HepG2 (cell line): ENCODE measurements around the gene ACSS3. TPM values are rescaled to one million over a fixed set of nuclear protein-coding genes. Genes with fewer than 3 reads are reported as not detected.
A peak's percentile ranks its signal among the peaks of the same experiment; 100 is the strongest.

Experiments
- AHDC1 ChIP-seq: sonication (generic); formaldehyde crosslinking; IDR thresholded peaks from 2 replicates; pipeline ENCODE4 v1.5.1; 2020; ENCODE audit warnings: mild to moderate bottlenecking, missing genetic modification reagents, borderline replicate concordance
- ELF4 ChIP-seq: sonication (generic); formaldehyde crosslinking; IDR thresholded peaks from 2 replicates; pipeline ENCODE4 v1.5.0; 2020; ENCODE audit warnings: missing genetic modification reagents, mild to moderate bottlenecking, moderate library complexity, borderline replicate concordance
- FOXA1 ChIP-seq, 2 experiments: fragments of 450-650 bp in 1 of 2; sonication (generic) in 1 of 2; formaldehyde crosslinking in 1 of 2; IDR thresholded peaks; 2 replicates each; pipeline versions ENCODE4 v1.4.0 to v1.6.1; 2016 to 2020; ENCODE audit warnings: missing genetic modification reagents in 1 of 2
- FOXP1 ChIP-seq, 2 experiments: fragments of 450-650 bp in 1 of 2; IDR thresholded peaks; 2 replicates each; pipeline ENCODE4 v1.6.1; 2017 to 2018; ENCODE audit warnings: antibody characterized with exemption in 1 of 2
- NR2F6 ChIP-seq, 2 experiments: IDR thresholded peaks; 2 replicates each; pipeline ENCODE4 v1.6.1; 2016; ENCODE audit warnings: antibody characterized with exemption in 1 of 2, mild to moderate bottlenecking in 1 of 2
- PAXIP1 ChIP-seq: sonication (generic); formaldehyde crosslinking; conservative IDR thresholded peaks from 2 replicates; pipeline ENCODE4 v1.4.0; 2020; ENCODE audit warnings: mild to moderate bottlenecking, missing genetic modification reagents, moderate library complexity
- PHF21A ChIP-seq: sonication (generic); formaldehyde crosslinking; IDR thresholded peaks from 2 replicates; pipeline ENCODE4 v1.5.0; 2020; ENCODE audit warnings: mild to moderate bottlenecking, missing genetic modification reagents
- SALL2 ChIP-seq: sonication (generic); formaldehyde crosslinking; IDR thresholded peaks from 2 replicates; pipeline ENCODE4 v1.8.1; 2023; ENCODE audit warnings: mild to moderate bottlenecking, missing genetic modification reagents, inconsistent platforms
- SETDB1 ChIP-seq: sonication (generic); formaldehyde crosslinking; IDR thresholded peaks from 2 replicates; pipeline ENCODE4 v1.5.1; 2020; ENCODE audit warnings: missing genetic modification reagents, mild to moderate bottlenecking, borderline replicate concordance
- SOX5 ChIP-seq: IDR thresholded peaks from 2 replicates; pipeline ENCODE4 v1.6.1; 2016; ENCODE audit warnings: borderline replicate concordance
- TGIF2 ChIP-seq: IDR thresholded peaks from 2 replicates; pipeline ENCODE4 v1.6.1; 2016; ENCODE audit warnings: control low read depth, missing compliant biosample characterization
- ZBTB20 ChIP-seq: sonication (generic); formaldehyde crosslinking; IDR thresholded peaks from 2 replicates; pipeline ENCODE4 v1.8.1; 2023; ENCODE audit warnings: missing genetic modification reagents, low read depth, mild to moderate bottlenecking, borderline replicate concordance
- ZFP37 ChIP-seq: sonication (generic); formaldehyde crosslinking; IDR thresholded peaks from 2 replicates; pipeline ENCODE4 v1.4.0; 2020; ENCODE audit warnings: missing genetic modification reagents, borderline replicate concordance
- ZNF564 ChIP-seq: sonication (generic); formaldehyde crosslinking; IDR thresholded peaks from 2 replicates; pipeline ENCODE4 v1.8.1; 2023; ENCODE audit warnings: mild to moderate bottlenecking, missing genetic modification reagents
- ZNF672 ChIP-seq: sonication (generic); formaldehyde crosslinking; IDR thresholded peaks from 2 replicates; pipeline ENCODE4 v1.8.1; 2022; ENCODE audit warnings: missing genetic modification reagents
- ZNF839 ChIP-seq: sonication (generic); formaldehyde crosslinking; IDR thresholded peaks from 2 replicates; pipeline ENCODE4 v1.4.0; 2020; ENCODE audit warnings: missing genetic modification reagents, mild to moderate bottlenecking, borderline replicate concordance
- polyA plus RNA-seq, 8 experiments: library from polyadenylated mRNA; depleted of rRNA in 3 of 8; stranded (reverse) in 7 of 8; unstranded in 1 of 8; fragments of >200 nt; fragmentation: Illumina TruSeq in 4 of 8; extraction: Trizol in 4 of 8; gene quantifications; 2 replicates each; pipeline versions ENCODE4 v1.2.1 to v1.2.3, GENCODE V29; 2011 to 2016; ENCODE audit warnings: low read depth in 4 of 8, missing spikeins in 1 of 8, mixed read lengths in 1 of 8; ENCODE audit not compliant: insufficient read depth in 1 of 8
- total RNA-seq, 5 experiments: library from RNA; depleted of rRNA; stranded (reverse); fragments of >200 nt; fragmentation: Illumina TruSeq; extraction: Trizol; gene quantifications; 2 replicates each; pipeline ENCODE4 v1.2.3, GENCODE V29; 2016; ENCODE audit warnings: low read depth in 1 of 5
- TF ChIP-seq, protein P1 (sequence below): sonication (generic); formaldehyde crosslinking; IDR thresholded peaks from 2 replicates; pipeline ENCODE4 v1.9.0; 2022; ENCODE audit warnings: missing genetic modification reagents, mild to moderate bottlenecking, borderline replicate concordance

ACSS3 gene
- total and polyA plus RNA-seq, 2 of the 13 experiments (the other 11 are each of a cell fraction or from before 2014, with no cell fraction given): 79.5 to 86.3 TPM

- TF ChIP-seq ZNF839 (CRISPR knock-in tag): no peak
- TF ChIP-seq ZNF672: no peak
- no peak for TF ChIP-seq FOXA1 (IDR thresholded peaks at IDR 0.05)
- 0 out of 2 replicates have a peak, but pooled peaks have one; percentile 2 for TF ChIP-seq FOXA1 (CRISPR knock-in tag; IDR thresholded peaks at IDR 0.05)
- TF ChIP-seq SOX5 (CRISPR knock-in tag): peak; percentile 48; the same call in 1 of the 2 replicates
- no peak for TF ChIP-seq ZFP37
- no peak for TF ChIP-seq SETDB1 (CRISPR knock-in tag)
- TF ChIP-seq ZBTB20 (CRISPR knock-in tag): peak; percentile 68; the same call in 1 of the 2 replicates
- peak; percentile 37; the same call in 1 of the 2 replicates for TF ChIP-seq SALL2
- no peak for TF ChIP-seq ZNF564 (CRISPR knock-in tag)
- peak; percentile 65 for TF ChIP-seq PHF21A (CRISPR knock-in tag)
- no peak for TF ChIP-seq NR2F6 (IDR thresholded peaks at IDR 0.05)
- TF ChIP-seq NR2F6 (CRISPR knock-in tag; IDR thresholded peaks at IDR 0.05): peak; percentile 41; the same call in 1 of the 2 replicates
- TF ChIP-seq AHDC1: peak; percentile 59; the same call in 1 of the 2 replicates
- no peak for TF ChIP-seq ELF4 (CRISPR knock-in tag)
- TF ChIP-seq, protein P1, sequence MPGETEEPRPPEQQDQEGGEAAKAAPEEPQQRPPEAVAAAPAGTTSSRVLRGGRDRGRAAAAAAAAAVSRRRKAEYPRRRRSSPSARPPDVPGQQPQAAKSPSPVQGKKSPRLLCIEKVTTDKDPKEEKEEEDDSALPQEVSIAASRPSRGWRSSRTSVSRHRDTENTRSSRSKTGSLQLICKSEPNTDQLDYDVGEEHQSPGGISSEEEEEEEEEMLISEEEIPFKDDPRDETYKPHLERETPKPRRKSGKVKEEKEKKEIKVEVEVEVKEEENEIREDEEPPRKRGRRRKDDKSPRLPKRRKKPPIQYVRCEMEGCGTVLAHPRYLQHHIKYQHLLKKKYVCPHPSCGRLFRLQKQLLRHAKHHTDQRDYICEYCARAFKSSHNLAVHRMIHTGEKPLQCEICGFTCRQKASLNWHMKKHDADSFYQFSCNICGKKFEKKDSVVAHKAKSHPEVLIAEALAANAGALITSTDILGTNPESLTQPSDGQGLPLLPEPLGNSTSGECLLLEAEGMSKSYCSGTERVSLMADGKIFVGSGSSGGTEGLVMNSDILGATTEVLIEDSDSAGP (CRISPR knock-in tag): no peak
- no peak for TF ChIP-seq FOXP1 (IDR thresholded peaks at IDR 0.05)
- peak; percentile 34; the same call in 1 of the 2 replicates for TF ChIP-seq FOXP1 (CRISPR knock-in tag; IDR thresholded peaks at IDR 0.05)
- no peak for TF ChIP-seq TGIF2 (CRISPR knock-in tag)
- TF ChIP-seq PAXIP1: no peak; the same call in 1 of the 2 replicates
Measured at GRCh38 chr12:81078469-81079196, 754 bp downstream of the ACSS3 start (continued).
